ENCODE results near the gene SLC6A17. TPM values are rescaled to one million over a fixed set of nuclear protein-coding genes. Genes with fewer than 3 reads are reported as not detected.

Gene SLC6A17
- total and polyA plus RNA-seq, 2 donors (not counting 3 experiments of a cell fraction or from before 2014, with no cell fraction given) = 0.03 TPM; not detected in 1

- FAIRE-seq = no peak
- no peak for TF ChIP-seq JUN (IDR thresholded peaks at IDR 0.05; ENCODE audit: borderline replicate concordance, insufficient read depth, insufficient read length, low read depth)
- no peak for TF ChIP-seq POLR2A (IDR thresholded peaks at IDR 0.05; ENCODE audit: low read depth, low read length)
- TF ChIP-seq EZH2 (IDR thresholded peaks at IDR 0.05; ENCODE audit: borderline replicate concordance, low read depth, low read length, severe bottlenecking) = no peak
- no peak for TF ChIP-seq MAX (IDR thresholded peaks at IDR 0.05; ENCODE audit: insufficient read depth, insufficient read length)
- H3K36me3 ChIP-seq (ENCODE audit: control insufficient read depth in 2 of 2, extremely low read depth in 1 of 2, insufficient read depth in 2 of 2, low read length in 2 of 2) = no peaks in the 10 kb centered on the region
- H3K9me1 ChIP-seq (replicated peaks; ENCODE audit: control insufficient read depth, extremely low read depth, insufficient read depth, low read length) = no peaks in the 10 kb centered on the region
- dilution Hi-C loops (cut with MboI; ENCODE audit: extremely low pct_ligation_motif_present, low sequenced_read_pairs) (no loop called here), intact Hi-C loops (cut with micrococcal nuclease) (no loop called here)
- H3K9ac ChIP-seq (replicated peaks; ENCODE audit: extremely low read depth, insufficient read depth, low read length) = no peak overlapping the region
- CTCF ChIA-PET = interaction anchor here (2.7 to 18.2 kb wide), 7 partner anchors 9 to 291 kb away, joined by 29 to 1577 read pairs (median 136); no protein-coding TSS in a partner anchor
- H3K4me1 ChIP-seq (ENCODE audit: control insufficient read depth, extremely low read depth, insufficient read depth, low read length) = peaks cover 4% of the 10 kb centered on the region
- H2AFZ ChIP-seq (ENCODE audit: low read depth, low read length) = no peak overlapping the region
- POLR2A ChIA-PET = no interaction called here
- H3K4me3 ChIP-seq (replicated peaks in 1 of 3; ENCODE audit: insufficient read depth in 1 of 3, low read depth in 1 of 3, low read length in 3 of 3) = no peak overlapping the region
- no peaks in the 10 kb centered on the region for H3K27me3 ChIP-seq (ENCODE audit: control insufficient read depth in 2 of 2, insufficient read depth in 2 of 2, low read length in 2 of 2)
- H4K20me1 ChIP-seq (replicated peaks; ENCODE audit: control insufficient read depth, extremely low read depth, insufficient read depth, low read length) = no peaks in the 10 kb centered on the region
- H3K27ac ChIP-seq (ENCODE audit: insufficient read depth, low read depth, low read length) = no peak overlapping the region
- H3K9me3 ChIP-seq (replicated peaks; ENCODE audit: control insufficient read depth, insufficient read depth, low read length) = no peaks in the 10 kb centered on the region
- no peak for DNase-seq (ENCODE audit: low read depth, low spot score)
- no TSS peak for BruUV-seq (replicated peaks)
- H3K4me2 ChIP-seq (ENCODE audit: insufficient read depth, low read length) = no peak overlapping the region
- H3K79me2 ChIP-seq (ENCODE audit: control insufficient read depth, insufficient read depth, low read length) = no peaks in the 10 kb centered on the region
These were observed 55.4 kb downstream of the SLC6A17 start for GRCh38 chr1:110205591-110206155.

GRCh38 chr1:110206261-110206920, 56.1 kb downstream of the SLC6A17 start:
- CTCF ChIA-PET = interaction anchor here (1.0 to 18.2 kb wide), 18 partner anchors 9 to 290 kb away, joined by 3 to 1577 read pairs (median 14); partner anchors contain the start of genes LAMTOR5, RBM15 and SLC16A4
- Histone ChIP-seq H3K9ac (replicated peaks; ENCODE audit: extremely low read depth, insufficient read depth, low read length) (no peak overlapping the region), H3K9me3 (replicated peaks; ENCODE audit: control insufficient read depth, insufficient read depth, low read length) (no peaks in the 10 kb centered on the region), H3K27ac (ENCODE audit: insufficient read depth, low read depth, low read length) (no peak overlapping the region), H3K79me2 (ENCODE audit: control insufficient read depth, insufficient read depth, low read length) (no peaks in the 10 kb centered on the region), H2AFZ (ENCODE audit: low read depth, low read length) (no peak overlapping the region), H3K27me3 (ENCODE audit: control insufficient read depth in 2 of 2, insufficient read depth in 2 of 2, low read length in 2 of 2) (peaks cover 0 to 3% of the 10 kb centered on the region in 2 experiments), H3K9me1 (replicated peaks; ENCODE audit: control insufficient read depth, extremely low read depth, insufficient read depth, low read length) (no peaks in the 10 kb centered on the region), H3K36me3 (ENCODE audit: control insufficient read depth in 2 of 2, extremely low read depth in 1 of 2, insufficient read depth in 2 of 2, low read length in 2 of 2) (no peaks in the 10 kb centered on the region), H3K4me3 (replicated peaks in 1 of 3; ENCODE audit: insufficient read depth in 1 of 3, low read depth in 1 of 3, low read length in 3 of 3) (no peak overlapping the region), H3K4me1 (ENCODE audit: control insufficient read depth, extremely low read depth, insufficient read depth, low read length) (peaks cover 9% of the 10 kb centered on the region), H4K20me1 (replicated peaks; ENCODE audit: control insufficient read depth, extremely low read depth, insufficient read depth, low read length) (no peaks in the 10 kb centered on the region), H3K4me2 (ENCODE audit: insufficient read depth, low read length) (no peak overlapping the region)
- FAIRE-seq (no peak), DNase-seq (ENCODE audit: low read depth, low spot score) (no peak)
- POLR2A ChIA-PET = interaction anchor here (1.9 kb wide), 1 partner anchor 106 kb away, joined by 9 read pairs; no protein-coding TSS in a partner anchor
- intact Hi-C loops (cut with micrococcal nuclease) = no loop called here
- dilution Hi-C loops (cut with MboI; ENCODE audit: extremely low pct_ligation_motif_present, low sequenced_read_pairs) = no loop called here
- no TSS peak for BruUV-seq (replicated peaks)
- no peak for TF ChIP-seq JUN (IDR thresholded peaks at IDR 0.05; ENCODE audit: borderline replicate concordance, insufficient read depth, insufficient read length, low read depth)
